Lower lobe of right lung (tissue), 2 donors: ENCODE data around the gene AAGAB. TPM values are rescaled to one million over a fixed set of nuclear protein-coding genes. Genes with fewer than 3 reads are reported as not detected.

Source experiments
- ATAC-seq, 2 donors: fragments of 200-7000 bp; cut with Tn5 transposase; one replicate each; pipeline ENCODE4 v1.9.1; 2020 to 2022; ENCODE audit warnings: mild to moderate bottlenecking in 2 of 2, moderate library complexity in 2 of 2
- DNase-seq: peaks from one replicate; pipeline ENCODE4 v3.0.0-alpha.2; 2020
- H3K27ac ChIP-seq: fragments of 200-600 bp; one replicate; pipeline ENCODE4 v1.8.0; 2022
- H3K27me3 ChIP-seq: fragments of 200-600 bp; one replicate; pipeline ENCODE4 v1.8.0; 2022; ENCODE audit warnings: low read depth
- H3K36me3 ChIP-seq: fragments of 200-600 bp; one replicate; pipeline ENCODE4 v1.8.0; 2022; ENCODE audit warnings: mild to moderate bottlenecking
- H3K4me1 ChIP-seq: fragments of 200-600 bp; one replicate; pipeline ENCODE4 v1.8.0; 2022
- H3K4me3 ChIP-seq: fragments of 200-600 bp; one replicate; pipeline ENCODE4 v1.8.0; 2022; ENCODE audit warnings: mild to moderate bottlenecking
- H3K9me3 ChIP-seq: fragments of 200-600 bp; one replicate; pipeline ENCODE4 v1.8.0; 2022
- CTCF ChIP-seq: fragments of 200-600 bp; IDR thresholded peaks from one replicate; pipeline ENCODE4 v1.8.0; 2022; ENCODE audit warnings: antibody characterized with exemption, mild to moderate bottlenecking
- intact Hi-C: fragments of 100-400 bp; cut with DNase I; formaldehyde crosslinking; loops from one replicate; pipeline ENCODE4 v1.11.0; 2022
- total RNA-seq: library from RNA; stranded (reverse); fragmentation: NEBNext Ultra II Directional; extraction: Animal tissue kit (Norgen Biotek cat#: 25700); gene quantifications from one replicate; pipeline ENCODE4 v1.2.1, GENCODE V29; 2021
- donor health status: DM: no; HTN: yes; CAD: no; lungs with severe emphysema.

The AAGAB gene
- total RNA-seq, 1 donor from 2014 or later = 24.9 TPM

- H3K36me3 ChIP-seq = peaks cover 60% of the 10 kb centered on the region
- H3K27ac ChIP-seq = no peak overlapping the region
- peaks cover 37% of the 10 kb centered on the region for H3K4me1 ChIP-seq
- no peaks in the 10 kb centered on the region for H3K9me3 ChIP-seq
- no peaks in the 10 kb centered on the region for H3K27me3 ChIP-seq
- ATAC-seq (no peak), DNase-seq (no peak)
- no peak for TF ChIP-seq CTCF
- intact Hi-C loops = no loop called here
- no peak overlapping the region for H3K4me3 ChIP-seq
Measured at GRCh38 chr15:67185621-67186225, 68.7 kb downstream of the AAGAB start.

- H3K4me3 ChIP-seq = no peak overlapping the region
- no peak for TF ChIP-seq CTCF
- H3K9me3 ChIP-seq = no peaks in the 10 kb centered on the region
- H3K27me3 ChIP-seq = no peaks in the 10 kb centered on the region
- no peak for ATAC-seq
- DNase-seq = no peak
- H3K27ac ChIP-seq = no peak overlapping the region
- peaks cover 37% of the 10 kb centered on the region for H3K4me1 ChIP-seq
- peaks cover 54% of the 10 kb centered on the region for H3K36me3 ChIP-seq
- intact Hi-C loops = no loop called here
Measured at GRCh38 chr15:67185051-67185450, 69.4 kb downstream of the AAGAB start.

GRCh38 chr15:67184208-67184925 lies 70.1 kb downstream of the AAGAB start:
- TF ChIP-seq CTCF = no peak
- DNase-seq (no peak), ATAC-seq (no peak)
- Histone ChIP-seq H3K4me3 (no peak overlapping the region), H3K36me3 (peaks cover 54% of the 10 kb centered on the region), H3K27me3 (no peaks in the 10 kb centered on the region), H3K4me1 (peaks cover 35% of the 10 kb centered on the region), H3K27ac (no peak overlapping the region), H3K9me3 (no peaks in the 10 kb centered on the region)
- intact Hi-C loops = no loop called here

- H3K36me3 ChIP-seq = peaks cover 46% of the 10 kb centered on the region
- H3K9me3 ChIP-seq = no peaks in the 10 kb centered on the region
- no peak overlapping the region for H3K27ac ChIP-seq
- no peak overlapping the region for H3K4me3 ChIP-seq
- intact Hi-C loops = no loop called here
- H3K27me3 ChIP-seq = no peaks in the 10 kb centered on the region
- ATAC-seq (no peak), DNase-seq (no peak)
- no peak for TF ChIP-seq CTCF
- H3K4me1 ChIP-seq = peaks cover 35% of the 10 kb centered on the region
Measured at GRCh38 chr15:67183443-67184169, 70.9 kb downstream of the AAGAB start.

- no peaks in the 10 kb centered on the region for H3K9me3 ChIP-seq
- DNase-seq = no peak
Measured at GRCh38 chr15:67181221-67181639, 73.2 kb downstream of the AAGAB start.

More at GRCh38 chr15:67181221-67181639, 73.2 kb downstream of the AAGAB start:
- H3K27me3 ChIP-seq = no peaks in the 10 kb centered on the region
- TF ChIP-seq CTCF = no peak
- intact Hi-C loops = no loop called here
- ATAC-seq = no peak
- no peak overlapping the region for H3K27ac ChIP-seq
- no peak overlapping the region for H3K4me3 ChIP-seq
- H3K4me1 ChIP-seq = peaks cover 34% of the 10 kb centered on the region
- peaks cover 26% of the 10 kb centered on the region for H3K36me3 ChIP-seq
